Astrocyte of the cerebellum (primary cell): Measurements from ENCODE around the gene CENPF.
A peak's percentile ranks its signal among the peaks of the same experiment; 100 is the strongest.

Experiments
- DNase-seq: peaks from one replicate; pipeline ENCODE4 v3.0.0-alpha.2; 2011; ENCODE audit warnings: low read depth
- H3K4me3 ChIP-seq: 2 replicates; pipeline ENCODE4 v1.5.1; 2011; ENCODE audit warnings: mild to moderate bottlenecking, low read depth, low read length, moderate library complexity
- in situ Hi-C: cut with HindIII; loops from 2 replicates; pipeline ENCODE4 v1.10.0; 2017; ENCODE audit warnings: low sequenced_read_pairs
- TF ChIP-seq, protein P1 (sequence below): IDR thresholded peaks from 2 replicates; pipeline ENCODE4 v1.5.1; 2012; ENCODE audit warnings: low read length, low read depth, moderate library complexity, mild to moderate bottlenecking; ENCODE audit errors: missing control alignments

Gene CENPF

GRCh38 chr1:214633686-214634085 lies 30.7 kb downstream of the CENPF start:
- in situ Hi-C loops, result no loop called here
- no peak for DNase-seq
- TF ChIP-seq, protein P1, sequence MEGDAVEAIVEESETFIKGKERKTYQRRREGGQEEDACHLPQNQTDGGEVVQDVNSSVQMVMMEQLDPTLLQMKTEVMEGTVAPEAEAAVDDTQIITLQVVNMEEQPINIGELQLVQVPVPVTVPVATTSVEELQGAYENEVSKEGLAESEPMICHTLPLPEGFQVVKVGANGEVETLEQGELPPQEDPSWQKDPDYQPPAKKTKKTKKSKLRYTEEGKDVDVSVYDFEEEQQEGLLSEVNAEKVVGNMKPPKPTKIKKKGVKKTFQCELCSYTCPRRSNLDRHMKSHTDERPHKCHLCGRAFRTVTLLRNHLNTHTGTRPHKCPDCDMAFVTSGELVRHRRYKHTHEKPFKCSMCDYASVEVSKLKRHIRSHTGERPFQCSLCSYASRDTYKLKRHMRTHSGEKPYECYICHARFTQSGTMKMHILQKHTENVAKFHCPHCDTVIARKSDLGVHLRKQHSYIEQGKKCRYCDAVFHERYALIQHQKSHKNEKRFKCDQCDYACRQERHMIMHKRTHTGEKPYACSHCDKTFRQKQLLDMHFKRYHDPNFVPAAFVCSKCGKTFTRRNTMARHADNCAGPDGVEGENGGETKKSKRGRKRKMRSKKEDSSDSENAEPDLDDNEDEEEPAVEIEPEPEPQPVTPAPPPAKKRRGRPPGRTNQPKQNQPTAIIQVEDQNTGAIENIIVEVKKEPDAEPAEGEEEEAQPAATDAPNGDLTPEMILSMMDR, result no peak
- H3K4me3 ChIP-seq, result no peak overlapping the region

DNA sequence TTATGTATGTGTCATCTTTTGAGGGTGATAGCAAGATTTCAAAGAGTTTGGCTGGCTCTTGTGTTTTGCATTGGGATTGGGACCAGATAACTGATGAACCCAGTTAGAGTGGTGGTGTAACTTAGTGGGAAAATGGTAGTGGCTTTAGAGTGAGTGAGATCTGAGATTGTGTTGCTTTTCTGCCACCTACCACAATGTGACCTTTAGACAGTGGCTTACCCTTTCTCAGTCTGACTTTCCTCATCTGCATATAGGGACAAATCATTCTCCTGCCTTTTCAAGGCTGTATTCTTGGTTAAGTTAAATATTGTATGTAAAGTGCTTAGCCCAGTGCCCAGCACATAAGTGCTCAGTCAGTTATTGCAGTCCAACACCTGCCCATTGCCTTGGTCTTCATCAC lies 31.3 kb downstream of the CENPF start:
- H3K4me3 ChIP-seq, result no peak overlapping the region
- TF ChIP-seq, protein P1, result no peak
- in situ Hi-C loops, result no loop called here
- no peak for DNase-seq

DNA sequence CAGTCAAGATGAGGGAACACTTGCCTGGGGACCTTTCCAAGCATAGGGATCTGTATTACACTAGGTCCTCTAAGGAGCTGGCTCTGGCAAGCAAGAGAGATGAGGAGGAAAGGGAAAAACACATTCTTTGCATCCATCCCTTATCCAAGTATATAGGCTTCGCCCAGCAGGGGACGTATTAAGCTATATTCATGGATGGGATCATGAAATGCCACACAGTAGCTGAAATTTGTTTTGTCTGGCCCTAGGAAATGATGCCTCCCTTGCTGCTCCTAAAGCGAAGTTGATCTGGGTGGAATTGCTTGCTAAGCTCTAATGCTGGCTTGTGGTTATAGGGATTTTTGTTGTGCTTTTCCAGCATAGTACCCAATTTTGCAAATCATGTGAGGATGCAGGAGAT lies 32.1 kb downstream of the CENPF start:
- in situ Hi-C loops, result no loop called here
- H3K4me3 ChIP-seq, result no peak overlapping the region
- no peak for DNase-seq
- TF ChIP-seq, protein P1, result no peak

DNA sequence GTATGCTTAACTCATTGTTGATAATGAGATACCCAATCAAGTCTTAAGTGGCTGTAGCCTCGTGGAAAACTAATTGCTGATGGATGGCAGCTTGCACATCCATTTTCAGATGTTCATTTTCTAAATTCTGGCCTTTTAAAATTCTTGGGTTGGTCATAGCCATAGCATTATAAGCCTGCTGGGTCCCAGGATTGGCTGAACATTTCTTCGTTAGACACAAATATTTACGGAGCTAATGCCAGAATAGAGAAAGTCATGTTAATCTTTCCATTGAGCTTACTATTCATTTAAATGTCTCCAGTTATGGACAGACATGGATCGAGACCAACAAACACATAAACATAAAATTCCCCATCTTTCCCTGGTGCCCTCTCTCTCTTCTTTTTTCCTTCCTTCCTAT lies 32.5 kb downstream of the CENPF start:
- no peak overlapping the region for H3K4me3 ChIP-seq
- in situ Hi-C loops, result no loop called here

GRCh38 chr1:214636436-214636835 lies 33.4 kb downstream of the CENPF start:
- TF ChIP-seq, protein P1, result no peak
- in situ Hi-C loops, result no loop called here
- no peak overlapping the region for H3K4me3 ChIP-seq
- DNase-seq, result no peak

More for the DNA sequence above, 32.5 kb downstream of the CENPF start:
- TF ChIP-seq, protein P1, result no peak
- DNase-seq, result no peak

DNA sequence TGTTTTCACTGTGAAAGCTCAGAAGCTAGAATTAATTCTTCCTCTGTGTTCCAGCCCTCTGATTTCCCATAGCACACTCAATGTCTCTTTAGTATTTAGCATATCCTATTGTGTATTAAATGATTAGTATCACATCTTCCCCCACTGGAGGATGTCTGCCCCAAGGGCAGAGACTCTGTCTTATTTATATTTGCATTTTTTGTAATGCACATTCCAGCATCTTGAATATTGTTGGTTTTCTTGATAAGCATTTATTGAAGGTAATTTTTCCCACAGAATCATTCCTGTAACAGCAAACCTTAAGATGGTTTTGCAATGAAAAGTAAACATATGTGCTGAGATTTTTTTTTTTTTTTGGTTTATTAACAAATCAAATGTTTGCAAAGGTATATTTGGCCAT lies 34.1 kb downstream of the CENPF start:
- in situ Hi-C loops, result no loop called here
- H3K4me3 ChIP-seq, result no peak overlapping the region
- TF ChIP-seq, protein P1, result no peak
- DNase-seq, result no peak

DNA sequence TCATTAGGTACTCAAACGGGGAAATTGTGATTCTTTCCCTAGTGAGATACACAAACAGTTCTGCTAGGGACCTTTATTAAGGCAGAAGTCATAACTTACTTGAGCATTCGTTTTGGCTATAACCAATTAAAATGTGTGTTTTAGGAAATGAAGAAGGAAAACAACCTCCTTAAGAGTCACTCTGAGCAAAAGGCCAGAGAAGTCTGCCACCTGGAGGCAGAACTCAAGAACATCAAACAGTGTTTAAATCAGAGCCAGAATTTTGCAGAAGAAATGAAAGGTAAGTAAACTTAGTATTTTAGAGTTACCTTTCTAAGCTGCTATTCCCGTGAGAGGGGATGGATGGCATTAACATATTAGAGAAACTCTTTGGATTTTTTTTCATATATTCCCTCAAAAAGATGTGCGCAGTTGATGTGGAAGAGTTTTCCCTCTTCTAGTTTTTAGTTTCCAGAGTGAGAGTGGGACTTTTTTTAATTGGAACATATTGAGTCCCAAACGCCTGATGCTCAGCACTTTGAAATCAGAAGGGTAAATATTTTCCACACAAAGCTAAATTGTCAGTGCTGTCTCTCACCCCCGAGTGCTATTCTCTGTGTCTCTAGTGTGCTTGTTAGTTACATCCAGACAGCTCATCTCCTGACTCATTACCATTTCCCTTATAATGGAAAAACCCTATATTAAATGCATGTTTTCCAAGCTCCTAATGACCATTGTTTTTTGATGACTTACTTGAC lies 34.9 kb downstream of the CENPF start:
- in situ Hi-C loops, result no loop called here
- peak; percentile 40 for DNase-seq
- no peak overlapping the region for H3K4me3 ChIP-seq
- TF ChIP-seq, protein P1, result peak; percentile 81
